Measurements from ENCODE around the gene OSGIN1. TPM values are rescaled to one million over a fixed set of nuclear protein-coding genes. Genes with fewer than 3 reads are reported as not detected.

OSGIN1 gene, protein sequence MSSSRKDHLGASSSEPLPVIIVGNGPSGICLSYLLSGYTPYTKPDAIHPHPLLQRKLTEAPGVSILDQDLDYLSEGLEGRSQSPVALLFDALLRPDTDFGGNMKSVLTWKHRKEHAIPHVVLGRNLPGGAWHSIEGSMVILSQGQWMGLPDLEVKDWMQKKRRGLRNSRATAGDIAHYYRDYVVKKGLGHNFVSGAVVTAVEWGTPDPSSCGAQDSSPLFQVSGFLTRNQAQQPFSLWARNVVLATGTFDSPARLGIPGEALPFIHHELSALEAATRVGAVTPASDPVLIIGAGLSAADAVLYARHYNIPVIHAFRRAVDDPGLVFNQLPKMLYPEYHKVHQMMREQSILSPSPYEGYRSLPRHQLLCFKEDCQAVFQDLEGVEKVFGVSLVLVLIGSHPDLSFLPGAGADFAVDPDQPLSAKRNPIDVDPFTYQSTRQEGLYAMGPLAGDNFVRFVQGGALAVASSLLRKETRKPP
- total RNA-seq (2013) = 12.8 TPM
- polyA plus RNA-seq = 1 to 10 TPM; 1.8 to 4.0 (median 2.0) TPM
- 4.0 and 8.6 TPM in 2 replicates for polyA minus RNA-seq
- 6.2 to 56.9 (median 37.7) reads per million in 11 experiments for total RNA-seq

GRCh38 chr16:83952940-83953795, at the start of gene OSGIN1:
OSGIN1 (plus strand) TSS chr16:83953240; CDS start chr16:83957672, 4,432 bp downstream.
- peak within 1 kb of the TSS; percentile 80 for H3K9ac ChIP-seq (ENCODE audit: insufficient read depth, low read length, poor library complexity, severe bottlenecking)
- H3K9me3 Mint-ChIP-seq = no peaks in the 10 kb centered on the region
- no peaks in the 10 kb centered on the region for H3K36me3 ChIP-seq (replicated peaks in 1 of 2; ENCODE audit: control insufficient read depth in 1 of 2, insufficient read depth in 2 of 2, low read length in 2 of 2)
- H3K4me3 ChIP-seq (replicated peaks in 1 of 3; ENCODE audit: low read depth in 2 of 3, low read length in 3 of 3) = peak within 1 kb of the TSS; percentile 53 to 77 (median 61)
- intact Hi-C loops (cut with micrococcal nuclease) = no loop called here
- DNase-seq = peak; percentile 92 to 96 (median 93)
- peak within 1 kb of the TSS; percentile 82 to 91 for H3K27ac ChIP-seq (ENCODE audit: low read depth in 1 of 2, low read length in 2 of 2)
- peak within 1 kb of the TSS; percentile 72 for H2AFZ ChIP-seq (ENCODE audit: insufficient read depth, low read depth, low read length, poor library complexity, severe bottlenecking)
- H3K27me3 ChIP-seq (ENCODE audit: control insufficient read depth in 2 of 2, insufficient read depth in 2 of 2, low read length in 2 of 2) = no peaks in the 10 kb centered on the region
- peaks cover 1 to 6% of the 10 kb centered on the region in 2 donors for H3K36me3 Mint-ChIP-seq
- 5% methylated on average over 28 of the region's 30 CpGs for WGBS (ENCODE audit: insufficient coverage)
- no peaks in the 10 kb centered on the region for H3K9me3 ChIP-seq (replicated peaks in 1 of 2; ENCODE audit: control insufficient read depth in 1 of 2, insufficient read depth in 1 of 2, low read length in 2 of 2)
- TF ChIP-seq, protein P1, sequence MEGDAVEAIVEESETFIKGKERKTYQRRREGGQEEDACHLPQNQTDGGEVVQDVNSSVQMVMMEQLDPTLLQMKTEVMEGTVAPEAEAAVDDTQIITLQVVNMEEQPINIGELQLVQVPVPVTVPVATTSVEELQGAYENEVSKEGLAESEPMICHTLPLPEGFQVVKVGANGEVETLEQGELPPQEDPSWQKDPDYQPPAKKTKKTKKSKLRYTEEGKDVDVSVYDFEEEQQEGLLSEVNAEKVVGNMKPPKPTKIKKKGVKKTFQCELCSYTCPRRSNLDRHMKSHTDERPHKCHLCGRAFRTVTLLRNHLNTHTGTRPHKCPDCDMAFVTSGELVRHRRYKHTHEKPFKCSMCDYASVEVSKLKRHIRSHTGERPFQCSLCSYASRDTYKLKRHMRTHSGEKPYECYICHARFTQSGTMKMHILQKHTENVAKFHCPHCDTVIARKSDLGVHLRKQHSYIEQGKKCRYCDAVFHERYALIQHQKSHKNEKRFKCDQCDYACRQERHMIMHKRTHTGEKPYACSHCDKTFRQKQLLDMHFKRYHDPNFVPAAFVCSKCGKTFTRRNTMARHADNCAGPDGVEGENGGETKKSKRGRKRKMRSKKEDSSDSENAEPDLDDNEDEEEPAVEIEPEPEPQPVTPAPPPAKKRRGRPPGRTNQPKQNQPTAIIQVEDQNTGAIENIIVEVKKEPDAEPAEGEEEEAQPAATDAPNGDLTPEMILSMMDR (IDR thresholded peaks at IDR 0.05) = no peak
- peak within 1 kb of the TSS; percentile 70 to 94 (median 90) for H3K27ac Mint-ChIP-seq
- peaks cover 24% of the 10 kb centered on the region for H3K4me1 Mint-ChIP-seq
- H3K4me2 ChIP-seq (replicated peaks; ENCODE audit: extremely low read depth, low read length, poor library complexity, severe bottlenecking) = peak within 1 kb of the TSS; percentile 91
- no peaks in the 10 kb centered on the region for H4K20me1 ChIP-seq (ENCODE audit: insufficient read depth, low read length)
- H3K79me2 ChIP-seq (ENCODE audit: insufficient read depth, low read length) = no peaks in the 10 kb centered on the region
- peaks cover 7 to 23% (median 9%) of the 10 kb centered on the region in 3 donors for H3K27me3 Mint-ChIP-seq (ENCODE audit: low read depth in 3 of 3)
- peaks cover 26 to 30% of the 10 kb centered on the region in 2 donors for H3K4me1 ChIP-seq (ENCODE audit: control insufficient read depth in 1 of 2, insufficient read depth in 2 of 2, low read length in 2 of 2)
- peak within 1 kb of the TSS; percentile 77 to 85 for H3K4me3 Mint-ChIP-seq

DNA sequence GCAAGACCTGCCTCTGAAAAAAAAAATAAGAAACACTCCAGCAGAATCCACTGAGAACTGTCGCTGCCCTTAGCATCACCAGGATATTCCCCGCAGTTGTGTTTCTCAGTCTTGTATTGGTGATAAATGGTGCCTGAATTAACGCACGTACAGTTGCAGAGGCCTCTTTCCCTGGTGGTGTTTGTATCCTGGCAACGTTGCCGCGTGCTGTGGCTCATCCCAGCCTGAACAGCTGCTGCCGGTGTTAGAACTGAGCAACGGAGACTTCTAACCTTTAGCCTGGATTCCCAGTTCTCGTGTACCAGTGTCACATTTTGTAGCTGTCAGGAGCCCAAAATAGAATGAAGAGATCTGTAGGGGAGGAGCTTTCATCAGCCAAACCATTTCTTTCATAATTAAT, 49.3 kb upstream of the OSGIN1 start:
- Mint-ChIP-seq H3K36me3 (peaks cover 36 to 56% of the 10 kb centered on the region in 2 donors), H3K4me1 (peaks cover 20% of the 10 kb centered on the region), H3K27me3 (ENCODE audit: low read depth in 3 of 3) (peaks cover 0 to 3% (median 0%) of the 10 kb centered on the region in 3 donors), H3K9me3 (no peaks in the 10 kb centered on the region), H3K4me3 (no peak overlapping the region), H3K27ac (peak overlapping the region in 1 of 7 donors; percentile 35)
- Histone ChIP-seq H3K9ac (ENCODE audit: insufficient read depth, low read length, poor library complexity, severe bottlenecking) (no peak overlapping the region), H3K9me3 (replicated peaks in 1 of 2; ENCODE audit: control insufficient read depth in 1 of 2, insufficient read depth in 1 of 2, low read length in 2 of 2) (no peaks in the 10 kb centered on the region), H4K20me1 (ENCODE audit: insufficient read depth, low read length) (peaks cover 63% of the 10 kb centered on the region), H3K27ac (ENCODE audit: low read depth in 1 of 2, low read length in 2 of 2) (no peak overlapping the region), H3K4me3 (replicated peaks in 1 of 3; ENCODE audit: low read depth in 2 of 3, low read length in 3 of 3) (no peak overlapping the region), H2AFZ (ENCODE audit: insufficient read depth, low read depth, low read length, poor library complexity, severe bottlenecking) (no peak overlapping the region), H3K36me3 (replicated peaks in 1 of 2; ENCODE audit: control insufficient read depth in 1 of 2, insufficient read depth in 2 of 2, low read length in 2 of 2) (peaks cover 22 to 67% of the 10 kb centered on the region in 2 donors), H3K4me2 (replicated peaks; ENCODE audit: extremely low read depth, low read length, poor library complexity, severe bottlenecking) (no peak overlapping the region), H3K79me2 (ENCODE audit: insufficient read depth, low read length) (peaks cover 53% of the 10 kb centered on the region), H3K27me3 (ENCODE audit: control insufficient read depth in 2 of 2, insufficient read depth in 2 of 2, low read length in 2 of 2) (no peaks in the 10 kb centered on the region), H3K4me1 (ENCODE audit: control insufficient read depth in 1 of 2, insufficient read depth in 2 of 2, low read length in 2 of 2) (peaks cover 10 to 22% of the 10 kb centered on the region in 2 donors)
- intact Hi-C loops (cut with micrococcal nuclease) = no loop called here
- DNase-seq = no peak
- 95% methylated on average over 7 of the region's 10 CpGs for WGBS (ENCODE audit: insufficient coverage)
- TF ChIP-seq, protein P1 (IDR thresholded peaks at IDR 0.05) = no peak

Data from CD14-positive monocyte (primary cell).